Activated naive CD8-positive, alpha-beta T cell treated with anti-CD3 and anti-CD28 coated beads, Interleukin-2, amount 50 U/mL, for 24 hours (primary cell): ENCODE results near the gene RAB3C.
"Not testable (repeated sequence)": the region's sequence is repeated elsewhere in the genome, so short reads cannot be mapped to it uniquely, and the experiment has no call there.

Source experiments
- ATAC-seq: fragments of 150-1000 bp; cut with Tn5 transposase; one replicate; pipeline ENCODE4 v1.10.0; 2021
- DNase-seq: peaks from one replicate; pipeline ENCODE4 v3.0.0; 2021
- H3K27ac Mint-ChIP-seq: one replicate; pipeline ENCODE4 v1.8.0; 2021; ENCODE audit warnings: mild to moderate bottlenecking, mixed read lengths
- H3K27me3 Mint-ChIP-seq: one replicate; pipeline ENCODE4 v1.8.0; 2021; ENCODE audit warnings: mixed read lengths
- H3K36me3 Mint-ChIP-seq: one replicate; pipeline ENCODE4 v1.8.0; 2021; ENCODE audit warnings: low read depth, mixed read lengths
- H3K4me1 Mint-ChIP-seq: one replicate; pipeline ENCODE4 v1.8.0; 2021; ENCODE audit warnings: mixed read lengths
- H3K4me3 Mint-ChIP-seq: one replicate; pipeline ENCODE4 v1.8.0; 2021; ENCODE audit warnings: mild to moderate bottlenecking, moderate library complexity, mixed read lengths
- H3K9me3 Mint-ChIP-seq: one replicate; pipeline ENCODE4 v1.8.0; 2021; ENCODE audit warnings: mixed read lengths

RAB3C gene, protein sequence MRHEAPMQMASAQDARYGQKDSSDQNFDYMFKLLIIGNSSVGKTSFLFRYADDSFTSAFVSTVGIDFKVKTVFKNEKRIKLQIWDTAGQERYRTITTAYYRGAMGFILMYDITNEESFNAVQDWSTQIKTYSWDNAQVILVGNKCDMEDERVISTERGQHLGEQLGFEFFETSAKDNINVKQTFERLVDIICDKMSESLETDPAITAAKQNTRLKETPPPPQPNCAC

DNA sequence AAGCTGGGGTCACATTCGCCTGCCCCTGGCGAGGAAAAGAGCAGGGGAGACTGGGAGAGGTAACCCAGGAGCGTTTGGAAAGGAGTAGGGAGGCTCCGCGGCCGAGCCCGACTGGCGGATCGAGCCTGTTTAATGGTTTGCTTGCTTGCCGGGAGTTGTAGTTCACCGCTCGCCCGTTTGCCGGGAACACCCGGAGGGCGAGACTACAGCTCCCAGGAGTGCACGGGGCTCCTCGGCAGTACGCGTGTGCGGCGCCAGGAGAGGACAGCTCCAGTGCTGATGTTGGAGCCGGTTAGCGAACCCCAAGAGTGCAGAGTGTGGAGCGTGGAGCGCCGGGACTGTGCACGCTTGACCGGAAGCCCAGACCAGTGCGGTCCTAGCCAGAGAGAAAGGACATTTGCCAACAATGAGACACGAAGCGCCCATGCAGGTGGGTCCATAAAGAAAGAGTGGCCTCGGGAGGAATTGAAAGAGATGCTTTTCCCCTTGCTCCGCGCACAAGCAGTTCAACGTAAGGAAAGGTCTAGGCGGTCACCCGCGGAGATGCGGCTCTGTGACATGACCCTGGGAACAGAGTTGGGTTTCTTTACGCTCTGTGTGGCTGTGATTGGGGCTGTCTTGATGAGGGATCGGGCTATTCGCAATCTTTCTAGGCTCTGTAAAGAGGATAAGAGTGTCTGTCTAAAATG is at the start of gene RAB3C:
TSS of gene RAB3C (plus strand) at position 273 of the 689 bp plus-strand sequence. CDS start at position 407, 134 bp downstream.
- peak; percentile 62 for DNase-seq
- H3K4me1 Mint-ChIP-seq = peaks cover 17% of the 10 kb centered on the region
- H3K9me3 Mint-ChIP-seq = no peaks in the 10 kb centered on the region
- peak within 1 kb of the TSS; percentile 81 for H3K4me3 Mint-ChIP-seq
- no peak within 1 kb of the TSS for H3K27ac Mint-ChIP-seq
- peak; percentile 99 for ATAC-seq
- H3K27me3 Mint-ChIP-seq = peaks cover 53% of the 10 kb centered on the region
- no peaks in the 10 kb centered on the region for H3K36me3 Mint-ChIP-seq

DNA sequence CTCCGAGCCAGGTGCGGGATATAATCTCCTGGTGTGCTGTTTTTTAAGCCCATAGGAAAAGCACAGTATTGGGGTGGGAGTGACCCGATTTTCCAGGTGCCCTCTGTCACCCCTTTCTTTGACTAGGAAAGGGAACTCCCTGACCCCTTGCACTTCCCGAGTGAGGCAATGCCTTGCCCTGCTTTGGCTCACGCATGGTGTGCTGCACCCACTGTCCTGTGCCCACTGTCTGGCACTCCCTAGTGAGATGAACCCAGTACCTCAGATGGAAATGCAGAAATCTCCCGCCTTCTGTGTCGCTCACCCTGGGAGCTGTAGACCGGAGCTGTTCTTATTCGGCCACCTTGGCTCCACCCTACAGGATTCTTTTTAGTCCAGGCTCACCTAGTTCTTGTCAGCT is 40.9 kb upstream of the RAB3C start:
- not testable (repeated sequence) for ATAC-seq, DNase-seq, H3K4me1 Mint-ChIP-seq, H3K9me3 Mint-ChIP-seq, H3K27ac Mint-ChIP-seq, H3K4me3 Mint-ChIP-seq, H3K27me3 Mint-ChIP-seq, H3K36me3 Mint-ChIP-seq

DNA sequence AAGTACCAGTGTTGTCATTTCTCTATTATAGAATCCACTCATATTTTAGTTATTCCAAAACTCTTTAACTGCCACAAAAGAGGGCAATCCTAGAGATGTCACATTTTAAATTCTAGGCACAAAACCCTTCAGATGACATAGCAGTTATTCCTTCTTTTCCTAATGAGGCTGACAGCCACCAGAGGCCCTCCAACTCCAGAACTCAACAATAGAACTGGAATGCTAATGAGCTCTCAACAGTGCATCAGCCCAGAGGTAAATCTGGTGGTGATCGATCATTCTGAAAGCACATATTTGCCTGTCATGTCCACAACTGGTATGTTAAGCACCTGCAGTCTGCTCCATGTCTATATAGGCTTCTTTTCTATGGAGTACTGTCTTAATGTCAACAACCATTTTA is 40.2 kb upstream of the RAB3C start:
- H3K4me1 Mint-ChIP-seq = no peaks in the 10 kb centered on the region
- no peak for DNase-seq
- no peaks in the 10 kb centered on the region for H3K27me3 Mint-ChIP-seq
- H3K36me3 Mint-ChIP-seq = no peaks in the 10 kb centered on the region
- H3K27ac Mint-ChIP-seq = no peak overlapping the region
- ATAC-seq = no peak
- no peak overlapping the region for H3K4me3 Mint-ChIP-seq
- no peaks in the 10 kb centered on the region for H3K9me3 Mint-ChIP-seq

DNA sequence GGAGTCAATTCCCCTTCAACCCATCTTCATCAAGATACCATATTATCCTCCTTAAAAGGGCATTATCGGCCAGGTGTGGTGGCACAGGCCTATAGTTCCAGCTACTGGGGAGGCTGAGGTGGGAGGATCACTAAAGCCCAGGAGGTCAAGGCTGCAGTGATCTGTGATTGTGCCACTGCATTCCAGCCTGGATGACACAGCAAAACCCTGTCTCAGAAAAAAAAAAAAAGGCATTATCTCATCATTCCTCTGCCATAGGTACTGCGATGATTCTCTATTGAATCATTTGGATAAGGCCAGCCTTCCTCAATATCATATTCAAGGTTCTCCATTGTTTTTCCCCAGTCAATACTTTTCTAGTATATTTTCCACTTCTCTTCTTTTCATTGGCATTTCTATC is 39.2 kb upstream of the RAB3C start:
- Mint-ChIP-seq H3K4me3 (no peak overlapping the region), H3K27ac (no peak overlapping the region), H3K27me3 (no peaks in the 10 kb centered on the region), H3K9me3 (no peaks in the 10 kb centered on the region), H3K4me1 (no peaks in the 10 kb centered on the region), H3K36me3 (no peaks in the 10 kb centered on the region)
- no peak for DNase-seq
- no peak for ATAC-seq

DNA sequence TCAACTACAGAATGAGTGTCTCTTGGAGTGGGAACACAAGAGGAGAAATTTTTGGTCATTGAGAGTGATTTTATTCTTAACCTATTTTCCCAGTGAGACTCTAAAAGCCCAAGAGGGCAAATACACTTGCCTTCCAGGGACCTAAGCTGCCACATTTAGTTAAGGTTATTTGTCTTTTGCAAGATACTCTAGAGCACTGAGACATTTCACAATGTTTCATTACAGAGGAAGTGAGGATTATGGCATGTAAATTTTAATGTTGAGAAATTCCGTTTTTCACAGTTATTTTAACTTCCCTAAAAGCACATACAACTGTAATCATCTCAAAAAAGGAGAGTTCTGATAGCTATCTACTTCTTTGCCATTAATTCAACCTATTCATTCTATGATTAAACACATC is 38.7 kb upstream of the RAB3C start:
- Mint-ChIP-seq H3K4me3 (no peak overlapping the region), H3K27me3 (no peaks in the 10 kb centered on the region), H3K4me1 (no peaks in the 10 kb centered on the region), H3K36me3 (no peaks in the 10 kb centered on the region), H3K27ac (no peak overlapping the region), H3K9me3 (no peaks in the 10 kb centered on the region)
- ATAC-seq = no peak
- no peak for DNase-seq

DNA sequence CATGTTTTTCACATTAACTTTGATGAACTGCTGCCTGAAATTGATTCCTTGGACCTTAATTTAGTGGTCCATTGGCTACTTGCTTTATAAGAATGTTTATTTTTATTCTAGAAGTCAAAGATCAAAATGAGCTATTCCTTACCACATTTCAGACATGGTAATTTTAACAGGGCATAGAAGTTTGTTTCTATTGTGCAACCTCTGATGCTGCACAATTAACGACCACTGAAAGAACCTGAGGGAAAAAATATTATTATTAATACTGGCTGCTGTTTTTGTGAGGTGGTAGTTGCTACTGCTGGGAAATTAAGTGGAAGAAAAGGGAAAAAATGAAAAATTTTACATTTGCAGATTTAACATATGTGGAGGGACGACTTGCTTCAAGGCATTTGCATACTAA is 37.9 kb upstream of the RAB3C start:
- Mint-ChIP-seq H3K27ac (no peak overlapping the region), H3K36me3 (no peaks in the 10 kb centered on the region), H3K27me3 (no peaks in the 10 kb centered on the region), H3K4me1 (no peaks in the 10 kb centered on the region), H3K4me3 (no peak overlapping the region), H3K9me3 (no peaks in the 10 kb centered on the region)
- DNase-seq (no peak), ATAC-seq (no peak)

DNA sequence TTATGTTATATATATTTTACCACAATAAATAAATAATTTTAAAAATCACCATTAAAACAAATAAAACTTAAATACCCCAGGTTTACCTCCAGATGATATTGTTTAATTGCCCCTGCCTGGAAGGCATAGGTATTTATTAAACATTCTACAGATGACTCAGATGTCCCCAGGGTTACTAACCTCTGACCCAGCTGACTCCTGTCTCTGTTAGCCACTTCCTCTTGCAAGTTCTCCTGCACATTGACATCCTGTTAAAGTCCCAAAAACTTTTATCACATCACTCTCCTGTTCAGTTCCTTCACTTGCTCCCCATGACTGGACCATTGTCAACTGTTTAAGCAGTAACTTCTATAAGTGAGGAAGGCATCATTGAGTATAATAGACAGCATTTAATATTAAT is 37.0 kb upstream of the RAB3C start:
- no peak overlapping the region for H3K4me3 Mint-ChIP-seq
- no peak overlapping the region for H3K27ac Mint-ChIP-seq
- H3K36me3 Mint-ChIP-seq = no peaks in the 10 kb centered on the region
- H3K27me3 Mint-ChIP-seq = no peaks in the 10 kb centered on the region
- H3K4me1 Mint-ChIP-seq = no peaks in the 10 kb centered on the region
- DNase-seq (no peak), ATAC-seq (no peak)
- no peaks in the 10 kb centered on the region for H3K9me3 Mint-ChIP-seq

DNA sequence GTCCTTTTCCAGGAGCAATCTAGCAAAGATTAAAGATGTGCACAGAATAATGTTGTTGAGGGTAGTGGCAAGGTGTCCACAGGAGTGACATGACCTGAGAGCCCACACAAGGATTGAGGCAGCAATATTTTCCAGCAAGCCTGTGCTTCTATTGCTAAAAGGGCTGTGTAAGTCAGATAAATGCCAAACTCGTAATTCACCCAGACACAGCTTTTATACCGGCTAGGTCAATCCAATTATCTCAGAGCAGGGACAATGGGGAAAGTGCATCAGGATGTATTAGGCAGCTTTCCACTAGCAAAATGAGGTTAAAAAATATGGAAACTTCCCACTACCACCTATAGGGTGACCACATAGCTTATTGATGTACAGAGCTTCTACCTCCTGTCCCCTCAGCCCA is 34.8 kb upstream of the RAB3C start:
- Mint-ChIP-seq H3K4me1 (no peaks in the 10 kb centered on the region), H3K4me3 (no peak overlapping the region), H3K27ac (no peak overlapping the region), H3K9me3 (no peaks in the 10 kb centered on the region), H3K27me3 (no peaks in the 10 kb centered on the region), H3K36me3 (no peaks in the 10 kb centered on the region)
- ATAC-seq (no peak), DNase-seq (no peak)

DNA sequence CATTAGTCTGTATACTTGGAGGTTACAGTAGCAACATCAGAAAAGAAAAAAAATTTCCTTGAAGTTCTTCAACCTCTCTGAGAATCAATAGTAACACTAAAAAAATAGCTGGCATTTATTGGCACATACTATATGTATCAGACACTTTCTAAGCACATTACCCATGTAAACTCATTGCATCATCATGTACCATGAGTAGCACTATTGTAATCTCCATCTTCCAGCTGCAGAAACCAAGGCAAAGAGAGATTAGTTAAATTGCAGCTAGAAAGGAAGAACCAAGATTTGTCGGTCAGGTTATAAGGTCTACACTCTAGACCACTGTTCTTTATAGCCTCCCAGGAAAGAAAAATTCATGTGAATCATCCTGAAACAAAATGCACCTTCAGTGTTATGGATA is 31.4 kb upstream of the RAB3C start:
- no peaks in the 10 kb centered on the region for H3K36me3 Mint-ChIP-seq

DNA sequence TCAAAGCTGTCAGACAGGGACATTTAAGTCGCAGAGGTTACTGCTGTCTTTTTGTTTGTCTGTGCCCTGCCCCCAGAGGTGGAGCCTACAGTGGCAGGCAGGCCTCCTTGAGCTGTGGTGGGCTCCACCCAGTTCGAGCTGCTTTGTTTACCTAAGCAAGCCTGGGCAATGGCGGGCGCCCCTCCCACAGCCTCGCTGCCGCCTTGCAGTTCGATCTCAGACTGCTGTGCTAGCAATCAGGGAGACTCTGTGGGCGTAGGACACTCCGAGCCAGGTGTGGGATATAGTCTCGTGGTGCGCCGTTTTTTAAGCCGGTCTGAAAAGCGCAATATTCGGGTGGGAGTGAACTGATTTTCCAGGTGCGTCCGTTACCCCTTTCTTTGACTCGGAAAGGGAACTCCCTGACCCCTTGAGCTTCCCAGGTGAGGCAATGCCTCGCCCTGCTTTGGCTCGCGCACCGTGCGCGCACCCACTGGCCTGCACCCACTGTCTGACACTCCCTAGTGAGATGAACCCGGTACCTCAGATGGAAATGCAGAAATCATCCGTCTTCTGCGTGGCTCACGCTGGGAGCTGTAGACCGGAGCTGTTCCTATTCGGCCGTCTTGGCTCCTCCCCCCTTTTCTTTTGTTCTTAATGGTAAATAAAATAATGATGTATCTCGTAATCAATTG is 25.1 kb upstream of the RAB3C start:
- not testable (repeated sequence) for H3K9me3 Mint-ChIP-seq, H3K36me3 Mint-ChIP-seq, ATAC-seq, H3K27me3 Mint-ChIP-seq, H3K4me3 Mint-ChIP-seq, DNase-seq, H3K27ac Mint-ChIP-seq, H3K4me1 Mint-ChIP-seq

More for the DNA sequence above, 31.4 kb upstream of the RAB3C start:
- ATAC-seq = no peak
- Mint-ChIP-seq H3K27me3 (no peaks in the 10 kb centered on the region), H3K4me1 (no peaks in the 10 kb centered on the region), H3K27ac (no peak overlapping the region), H3K4me3 (no peak overlapping the region), H3K9me3 (no peaks in the 10 kb centered on the region)
- no peak for DNase-seq

DNA sequence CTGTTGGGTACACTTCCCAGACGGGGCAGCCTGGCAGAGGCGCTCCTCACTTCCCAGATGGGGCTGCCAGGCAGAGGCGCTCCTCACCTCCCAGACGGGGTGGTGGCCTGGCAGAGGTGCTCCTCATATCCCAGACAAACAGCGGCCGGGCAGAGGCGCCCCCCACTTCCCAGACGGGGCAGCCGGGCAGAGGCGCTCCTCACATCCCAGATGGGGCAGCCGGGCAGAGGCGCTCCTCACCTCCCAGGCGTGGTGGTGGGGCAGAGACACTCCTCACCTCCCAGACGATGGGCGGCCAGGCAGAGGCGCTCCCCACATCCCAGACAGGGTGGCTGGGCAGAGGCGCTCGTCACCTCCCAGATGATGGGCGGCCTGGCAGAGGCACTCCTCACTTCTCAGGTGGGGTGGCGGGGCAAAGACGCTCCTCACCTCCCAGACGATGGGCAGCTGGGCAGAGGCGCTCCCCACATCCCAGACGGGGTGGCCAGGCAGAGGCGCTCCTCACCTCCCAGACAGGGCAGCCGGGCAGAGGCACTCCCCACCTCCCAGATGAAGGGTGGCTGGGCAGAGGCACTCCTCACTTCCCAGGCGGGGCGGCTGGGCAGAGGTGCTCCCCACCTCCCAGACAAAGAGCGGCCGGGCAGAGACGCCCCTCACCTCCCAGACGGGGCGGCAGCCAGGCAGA is 19.7 kb upstream of the RAB3C start:
- ATAC-seq, H3K27ac Mint-ChIP-seq, DNase-seq, H3K4me3 Mint-ChIP-seq, H3K27me3 Mint-ChIP-seq, H3K9me3 Mint-ChIP-seq, H3K36me3 Mint-ChIP-seq, H3K4me1 Mint-ChIP-seq: not testable (repeated sequence)

DNA sequence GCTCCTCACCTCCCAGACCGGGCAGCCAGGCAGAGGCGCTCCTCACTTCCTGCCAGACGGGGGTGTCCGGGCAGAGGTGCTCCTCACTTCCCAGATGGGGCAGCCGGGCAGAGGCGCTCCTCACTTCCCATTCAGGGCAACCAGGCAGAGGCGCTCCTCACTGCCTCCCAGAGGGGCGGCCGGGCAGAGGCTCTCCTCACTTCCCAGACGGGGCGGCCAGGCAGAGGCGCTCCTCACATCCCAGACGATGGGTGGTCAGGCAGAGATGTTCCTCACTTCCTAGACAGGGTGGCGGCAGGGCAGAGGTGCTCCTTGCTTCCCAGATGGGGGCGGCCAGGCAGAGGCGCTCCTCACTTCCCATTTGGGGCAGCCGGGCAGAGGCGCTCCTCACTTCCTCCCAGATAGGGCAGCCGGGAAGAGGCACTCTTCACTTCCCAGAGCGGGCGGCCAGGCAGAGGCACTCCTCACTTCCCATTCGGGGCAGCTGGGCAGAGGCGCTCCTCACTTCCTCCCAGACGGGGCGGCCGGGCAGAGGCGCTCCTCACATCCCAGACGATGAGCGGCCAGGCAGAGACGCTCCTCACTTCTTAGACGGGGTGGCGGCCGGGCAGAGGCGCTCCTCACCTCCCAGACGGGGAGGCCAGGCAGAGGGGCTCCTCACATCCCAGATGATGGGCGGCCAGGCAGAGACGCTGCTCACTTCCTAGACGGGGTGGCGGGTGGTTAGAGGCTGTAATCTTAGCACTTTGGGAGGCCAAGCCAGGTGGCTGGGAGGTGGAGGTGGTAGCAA is 18.6 kb upstream of the RAB3C start:
- not testable (repeated sequence) for DNase-seq, H3K27ac Mint-ChIP-seq, H3K27me3 Mint-ChIP-seq, H3K36me3 Mint-ChIP-seq, H3K4me3 Mint-ChIP-seq, H3K4me1 Mint-ChIP-seq, H3K9me3 Mint-ChIP-seq, ATAC-seq

DNA sequence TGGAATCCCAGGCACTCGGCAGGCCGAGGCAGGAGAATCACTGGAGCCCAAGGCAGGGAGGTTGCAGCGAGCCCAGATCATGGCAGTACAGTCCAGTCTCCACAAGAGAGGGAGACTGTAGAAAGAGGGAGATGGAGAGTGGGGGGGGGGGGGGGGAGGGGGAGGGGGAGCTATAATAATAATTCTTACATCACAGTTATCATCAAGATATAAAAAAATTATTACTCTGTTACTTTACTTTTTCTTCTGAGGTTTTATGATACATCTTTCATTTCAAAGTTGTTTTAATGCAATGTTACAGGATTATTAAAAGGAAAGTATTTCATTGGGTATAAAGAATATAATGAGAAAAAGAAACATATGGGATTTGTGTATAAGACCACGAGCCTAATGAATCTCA is 17.8 kb upstream of the RAB3C start:
- Mint-ChIP-seq H3K9me3 (no peaks in the 10 kb centered on the region), H3K36me3 (no peaks in the 10 kb centered on the region), H3K27ac (no peak overlapping the region), H3K4me1 (no peaks in the 10 kb centered on the region), H3K4me3 (no peak overlapping the region), H3K27me3 (no peaks in the 10 kb centered on the region)
- DNase-seq (no peak), ATAC-seq (no peak)

DNA sequence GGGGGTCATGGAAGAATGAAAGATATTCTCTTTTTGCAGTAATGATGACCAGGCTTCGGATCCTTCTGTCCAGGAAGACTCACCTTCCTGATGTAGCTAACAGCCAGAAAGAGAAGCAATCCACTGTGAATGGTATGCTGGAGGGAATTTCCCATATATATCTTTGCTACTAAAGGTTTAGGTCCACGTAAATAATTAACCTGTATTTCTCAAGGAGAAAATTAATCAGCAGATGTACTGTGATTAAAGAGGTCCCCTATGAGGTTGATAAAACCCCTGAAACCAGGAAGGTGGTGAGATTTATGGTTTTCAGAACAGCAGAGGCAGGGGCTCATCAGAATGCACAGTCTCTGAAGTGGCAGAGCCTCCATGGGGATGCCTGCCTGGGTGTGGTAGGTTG is 11.4 kb upstream of the RAB3C start:
- H3K27ac Mint-ChIP-seq = no peak overlapping the region
- no peaks in the 10 kb centered on the region for H3K9me3 Mint-ChIP-seq
- H3K4me3 Mint-ChIP-seq = no peak overlapping the region
- no peaks in the 10 kb centered on the region for H3K36me3 Mint-ChIP-seq
- H3K27me3 Mint-ChIP-seq = no peaks in the 10 kb centered on the region
- no peaks in the 10 kb centered on the region for H3K4me1 Mint-ChIP-seq
- ATAC-seq (no peak), DNase-seq (no peak)
